Left ventricle myocardium inferior (tissue), 1 donor: Measurements from ENCODE around the gene CFAP74. TPM values are rescaled to one million over a fixed set of nuclear protein-coding genes. Genes with fewer than 3 reads are reported as not detected.

Experiments used
- DNase-seq: peaks from one replicate; pipeline ENCODE4 v3.0.0-alpha.2; 2020
- H3K27ac ChIP-seq: fragments of 200-600 bp; replicated peaks from 2 replicates; pipeline ENCODE4 v1.8.0; 2021
- H3K27me3 ChIP-seq: fragments of 200-600 bp; 2 replicates; pipeline ENCODE4 v1.8.0; 2021; ENCODE audit warnings: low read depth
- H3K36me3 ChIP-seq: fragments of 200-600 bp; 2 replicates; pipeline ENCODE4 v1.8.0; 2021
- H3K4me1 ChIP-seq: fragments of 200-600 bp; 2 replicates; pipeline ENCODE4 v1.8.0; 2021
- H3K4me3 ChIP-seq: fragments of 200-600 bp; 2 replicates; pipeline ENCODE4 v1.8.0; 2021; ENCODE audit warnings: mild to moderate bottlenecking, moderate library complexity
- H3K9me3 ChIP-seq: fragments of 200-600 bp; replicated peaks from 2 replicates; pipeline ENCODE4 v1.8.0; 2021
- CTCF ChIP-seq: fragments of 200-600 bp; IDR thresholded peaks from 2 replicates; pipeline ENCODE4 v1.8.0; 2021; ENCODE audit warnings: antibody characterized with exemption, mild to moderate bottlenecking, borderline replicate concordance
- intact Hi-C: fragments of 100-400 bp; cut with micrococcal nuclease; formaldehyde crosslinking; loops from one replicate; pipeline ENCODE4 v1.11.0; 2022
- total RNA-seq: library from RNA; stranded (reverse); fragmentation: NEBNext Ultra II Directional; extraction: Animal tissue kit (Norgen Biotek cat#: 25700); gene quantifications from one replicate; pipeline ENCODE4 v1.2.1, GENCODE V29; 2021
- donor health status: DM: no; HTN: yes; CAD: no; lungs with severe emphysema.

The CFAP74 gene
- total RNA-seq, 1 donor from 2014 or later, result not detected

- H3K4me1 ChIP-seq, result peaks cover 22% of the 10 kb centered on the region
- H3K4me3 ChIP-seq, result peak overlapping the region; percentile 71
- peaks cover 68% of the 10 kb centered on the region for H3K27me3 ChIP-seq
- no peaks in the 10 kb centered on the region for H3K9me3 ChIP-seq
- peak overlapping the region; percentile 12 for H3K27ac ChIP-seq
- intact Hi-C loops, result no loop called here
- TF ChIP-seq CTCF, result no peak
- H3K36me3 ChIP-seq, result no peaks in the 10 kb centered on the region
- no peak for DNase-seq
These were observed 47.5 kb upstream of the CFAP74 start for GRCh38 chr1:2050793-2051682.

GRCh38 chr1:2050461-2050792, 46.8 kb upstream of the CFAP74 start:
- no peaks in the 10 kb centered on the region for H3K36me3 ChIP-seq
- DNase-seq, result no peak
- peak overlapping the region; percentile 71 for H3K4me3 ChIP-seq
- H3K27me3 ChIP-seq, result peaks cover 73% of the 10 kb centered on the region
- H3K4me1 ChIP-seq, result peaks cover 29% of the 10 kb centered on the region
- TF ChIP-seq CTCF, result no peak
- intact Hi-C loops, result no loop called here
- peak overlapping the region; percentile 12 for H3K27ac ChIP-seq
- no peaks in the 10 kb centered on the region for H3K9me3 ChIP-seq

GRCh38 chr1:2049718-2050431, 46.3 kb upstream of the CFAP74 start, which contains the start of gene PRKCZ:
Gene PRKCZ, plus strand, starts transcription at chr1:2050411. Its CDS starts 220 bp downstream, at chr1:2050631.
- Histone ChIP-seq H3K27ac (peak within 1 kb of the TSS; percentile 47), H3K4me3 (peak within 1 kb of the TSS; percentile 71), H3K27me3 (peaks cover 73% of the 10 kb centered on the region), H3K4me1 (peaks cover 34% of the 10 kb centered on the region), H3K36me3 (no peaks in the 10 kb centered on the region), H3K9me3 (no peaks in the 10 kb centered on the region)
- no peak for TF ChIP-seq CTCF
- DNase-seq, result peak; percentile 84
- intact Hi-C loops, result loop anchor here (10.0 kb wide), 1 partner anchor 95 kb away; no protein-coding TSS in a partner anchor

GRCh38 chr1:2049225-2049717, 45.7 kb upstream of the CFAP74 start:
- H3K9me3 ChIP-seq, result no peaks in the 10 kb centered on the region
- peak overlapping the region; percentile 71 for H3K4me3 ChIP-seq
- no peaks in the 10 kb centered on the region for H3K36me3 ChIP-seq
- intact Hi-C loops, result loop anchor here (10.0 kb wide), 1 partner anchor 94 kb away; no protein-coding TSS in a partner anchor
- TF ChIP-seq CTCF, result peak; percentile 35
- DNase-seq, result no peak
- peaks cover 77% of the 10 kb centered on the region for H3K27me3 ChIP-seq
- peaks cover 40% of the 10 kb centered on the region for H3K4me1 ChIP-seq
- no peak overlapping the region for H3K27ac ChIP-seq
